Mammary epithelial cell (primary cell): ENCODE results near the gene SRSF12.

Source experiments
- CTCF ChIP-seq, 2 donors: IDR thresholded peaks in 1 of 2; conservative IDR thresholded peaks in 1 of 2; 2 replicates each; pipeline ENCODE4 v1.5.1; 2011 to 2012; ENCODE audit warnings: inconsistent platforms in 2 of 2, low read length in 2 of 2, mild to moderate bottlenecking in 2 of 2, control low read depth in 1 of 2, low read depth in 1 of 2; ENCODE audit not compliant: insufficient read depth in 1 of 2; ENCODE audit errors: extremely low read depth in 1 of 2
- EZH2 ChIP-seq: IDR thresholded peaks from 2 replicates; pipeline ENCODE4 v1.6.1; 2012; ENCODE audit warnings: low read length, inconsistent platforms, borderline replicate concordance

- TF ChIP-seq CTCF (conservative IDR thresholded peaks at IDR 0.05 in 1 of 2, IDR thresholded peaks at IDR 0.05 in 1 of 2; ENCODE audit: extremely low read depth in 1 of 2, insufficient read depth in 1 of 2, low read depth in 1 of 2, low read length in 2 of 2) (no peak), EZH2 (no peak)
These were observed 21.9 kb upstream of the SRSF12 start for GRCh38 chr6:89139509-89140346.
